ENCODE data around the gene TNRC6A.
A peak's percentile ranks its signal among the peaks of the same experiment; 100 is the strongest.

The TNRC6A gene

GRCh38 chr16:24729243-24729950 is at the start of gene TNRC6A:
Gene TNRC6A, plus strand, starts transcription at chr16:24729651. Its CDS starts 191 bp downstream, at chr16:24729842.
- Histone ChIP-seq H3K27me3 (ENCODE audit: insufficient read depth, insufficient read length) (no peaks in the 10 kb centered on the region), H3K36me3 (ENCODE audit: insufficient read depth, insufficient read length, low read length) (peaks cover 33% of the 10 kb centered on the region), H3K9ac (ENCODE audit: insufficient read length, low read depth) (peak within 1 kb of the TSS; percentile 85), H3K4me3 (ENCODE audit: insufficient read length, low read depth) (peak within 1 kb of the TSS; percentile 69), H3K4me1 (ENCODE audit: insufficient read depth, insufficient read length) (no peaks in the 10 kb centered on the region), H3K9me3 (ENCODE audit: insufficient read depth, low read length) (no peaks in the 10 kb centered on the region)
- peak; percentile 79 for DNase-seq (ENCODE audit: low read depth, low spot score)
- peak; percentile 72 for TF ChIP-seq YY1 (IDR thresholded peaks at IDR 0.05; ENCODE audit: insufficient read depth, insufficient read length)
- no peak for TF ChIP-seq ZNF274 (IDR thresholded peaks at IDR 0.05; ENCODE audit: low read depth, low read length)
- no peak for TF ChIP-seq SUZ12 (IDR thresholded peaks at IDR 0.05; ENCODE audit: extremely low read depth, insufficient read depth, insufficient read length)

- no peak for DNase-seq (ENCODE audit: low read depth, low spot score)
- Histone ChIP-seq H3K9ac (ENCODE audit: insufficient read length, low read depth) (no peak overlapping the region), H3K4me3 (ENCODE audit: insufficient read length, low read depth) (no peak overlapping the region), H3K27me3 (ENCODE audit: insufficient read depth, insufficient read length) (no peaks in the 10 kb centered on the region), H3K4me1 (ENCODE audit: insufficient read depth, insufficient read length) (peaks cover 2% of the 10 kb centered on the region), H3K9me3 (ENCODE audit: insufficient read depth, low read length) (no peaks in the 10 kb centered on the region), H3K36me3 (ENCODE audit: insufficient read depth, insufficient read length, low read length) (no peaks in the 10 kb centered on the region)
- no peak for TF ChIP-seq ZNF274 (IDR thresholded peaks at IDR 0.05; ENCODE audit: low read depth, low read length)
- TF ChIP-seq YY1 (IDR thresholded peaks at IDR 0.05; ENCODE audit: insufficient read depth, insufficient read length) = no peak
- no peak for TF ChIP-seq SUZ12 (IDR thresholded peaks at IDR 0.05; ENCODE audit: extremely low read depth, insufficient read depth, insufficient read length)
These were observed 47.7 kb upstream of the TNRC6A start for GRCh38 chr16:24681793-24682192.

GRCh38 chr16:24683250-24683649 is 46.2 kb upstream of the TNRC6A start:
- TF ChIP-seq YY1 (IDR thresholded peaks at IDR 0.05; ENCODE audit: insufficient read depth, insufficient read length) (no peak), SUZ12 (IDR thresholded peaks at IDR 0.05; ENCODE audit: extremely low read depth, insufficient read depth, insufficient read length) (no peak), ZNF274 (IDR thresholded peaks at IDR 0.05; ENCODE audit: low read depth, low read length) (no peak)
- H3K36me3 ChIP-seq (ENCODE audit: insufficient read depth, insufficient read length, low read length) = no peaks in the 10 kb centered on the region
- H3K4me3 ChIP-seq (ENCODE audit: insufficient read length, low read depth) = no peak overlapping the region
- no peaks in the 10 kb centered on the region for H3K9me3 ChIP-seq (ENCODE audit: insufficient read depth, low read length)
- H3K4me1 ChIP-seq (ENCODE audit: insufficient read depth, insufficient read length) = peaks cover 2% of the 10 kb centered on the region
- no peaks in the 10 kb centered on the region for H3K27me3 ChIP-seq (ENCODE audit: insufficient read depth, insufficient read length)
- no peak for DNase-seq (ENCODE audit: low read depth, low spot score)
- no peak overlapping the region for H3K9ac ChIP-seq (ENCODE audit: insufficient read length, low read depth)

GRCh38 chr16:24683847-24684493 is 45.5 kb upstream of the TNRC6A start:
- DNase-seq (ENCODE audit: low read depth, low spot score) = peak; percentile 64
- Histone ChIP-seq H3K36me3 (ENCODE audit: insufficient read depth, insufficient read length, low read length) (no peaks in the 10 kb centered on the region), H3K9ac (ENCODE audit: insufficient read length, low read depth) (peak overlapping the region; percentile 13), H3K9me3 (ENCODE audit: insufficient read depth, low read length) (no peaks in the 10 kb centered on the region), H3K27me3 (ENCODE audit: insufficient read depth, insufficient read length) (no peaks in the 10 kb centered on the region), H3K4me1 (ENCODE audit: insufficient read depth, insufficient read length) (peaks cover 2% of the 10 kb centered on the region), H3K4me3 (ENCODE audit: insufficient read length, low read depth) (no peak overlapping the region)
- no peak for TF ChIP-seq ZNF274 (IDR thresholded peaks at IDR 0.05; ENCODE audit: low read depth, low read length)
- TF ChIP-seq YY1 (IDR thresholded peaks at IDR 0.05; ENCODE audit: insufficient read depth, insufficient read length) = no peak
- no peak for TF ChIP-seq SUZ12 (IDR thresholded peaks at IDR 0.05; ENCODE audit: extremely low read depth, insufficient read depth, insufficient read length)

- Histone ChIP-seq H3K4me1 (ENCODE audit: insufficient read depth, insufficient read length) (peaks cover 2% of the 10 kb centered on the region), H3K36me3 (ENCODE audit: insufficient read depth, insufficient read length, low read length) (no peaks in the 10 kb centered on the region), H3K9ac (ENCODE audit: insufficient read length, low read depth) (no peak overlapping the region), H3K27me3 (ENCODE audit: insufficient read depth, insufficient read length) (no peaks in the 10 kb centered on the region), H3K4me3 (ENCODE audit: insufficient read length, low read depth) (no peak overlapping the region), H3K9me3 (ENCODE audit: insufficient read depth, low read length) (no peaks in the 10 kb centered on the region)
- no peak for DNase-seq (ENCODE audit: low read depth, low spot score)
- no peak for TF ChIP-seq YY1 (IDR thresholded peaks at IDR 0.05; ENCODE audit: insufficient read depth, insufficient read length)
- TF ChIP-seq ZNF274 (IDR thresholded peaks at IDR 0.05; ENCODE audit: low read depth, low read length) = no peak
- no peak for TF ChIP-seq SUZ12 (IDR thresholded peaks at IDR 0.05; ENCODE audit: extremely low read depth, insufficient read depth, insufficient read length)
These were observed 43.7 kb upstream of the TNRC6A start for GRCh38 chr16:24685539-24686432.

GRCh38 chr16:24686678-24687077 is 42.8 kb upstream of the TNRC6A start:
- TF ChIP-seq SUZ12 (IDR thresholded peaks at IDR 0.05; ENCODE audit: extremely low read depth, insufficient read depth, insufficient read length) = no peak
- no peak for TF ChIP-seq ZNF274 (IDR thresholded peaks at IDR 0.05; ENCODE audit: low read depth, low read length)
- TF ChIP-seq YY1 (IDR thresholded peaks at IDR 0.05; ENCODE audit: insufficient read depth, insufficient read length) = no peak
- Histone ChIP-seq H3K4me1 (ENCODE audit: insufficient read depth, insufficient read length) (peaks cover 2% of the 10 kb centered on the region), H3K36me3 (ENCODE audit: insufficient read depth, insufficient read length, low read length) (no peaks in the 10 kb centered on the region), H3K27me3 (ENCODE audit: insufficient read depth, insufficient read length) (no peaks in the 10 kb centered on the region), H3K9ac (ENCODE audit: insufficient read length, low read depth) (no peak overlapping the region), H3K9me3 (ENCODE audit: insufficient read depth, low read length) (no peaks in the 10 kb centered on the region), H3K4me3 (ENCODE audit: insufficient read length, low read depth) (no peak overlapping the region)
- no peak for DNase-seq (ENCODE audit: low read depth, low spot score)

Measured in NT2/D1 (cell line).